OCI-LY1 (cell line): ENCODE data around the gene ACCSL.
A peak's percentile ranks its signal among the peaks of the same experiment; 100 is the strongest.

Experiments used
- H2AFZ ChIP-seq: fragments of 200-600 bp; sonication (generic), shearing (Covaris generic); 2 replicates; pipeline ENCODE4 v1.6.0; 2014; ENCODE audit warnings: antibody characterized with exemption, mild to moderate bottlenecking, low read length
- H3F3A ChIP-seq: fragments of 200-600 bp; sonication (generic), shearing (Covaris generic); 2 replicates; pipeline ENCODE4 v1.6.0; 2014; ENCODE audit warnings: mild to moderate bottlenecking, antibody characterized with exemption, low read length, moderate library complexity; ENCODE audit not compliant: insufficient read depth
- H3K27ac ChIP-seq: fragments of 200-600 bp; sonication (generic); 2 replicates; pipeline ENCODE4 v1.5.1; 2014; ENCODE audit warnings: low read length, mixed run types, mild to moderate bottlenecking, low read depth; ENCODE audit not compliant: poor library complexity, severe bottlenecking
- H3K27me3 ChIP-seq: fragments of 200-600 bp; sonication (generic); 2 replicates; pipeline ENCODE4 v1.6.0; 2014; ENCODE audit warnings: antibody characterized with exemption, mild to moderate bottlenecking, low read length, moderate library complexity; ENCODE audit not compliant: insufficient read depth
- H3K36me3 ChIP-seq: fragments of 200-600 bp; sonication (generic); 2 replicates; pipeline ENCODE4 v1.6.1; 2014; ENCODE audit warnings: mild to moderate bottlenecking, antibody characterized with exemption, low read length, moderate library complexity, mixed read lengths; ENCODE audit not compliant: insufficient read depth
- H3K4me1 ChIP-seq: fragments of 200-600 bp; sonication (generic); 2 replicates; pipeline ENCODE4 v1.5.1; 2014; ENCODE audit warnings: mild to moderate bottlenecking, low read length, moderate library complexity; ENCODE audit not compliant: insufficient read depth, severe bottlenecking
- H3K4me2 ChIP-seq: fragments of 200-600 bp; sonication (generic), shearing (Covaris generic); 2 replicates; pipeline ENCODE4 v1.6.1; 2014; ENCODE audit warnings: low read length
- H3K4me3 ChIP-seq: fragments of 200-600 bp; sonication (generic); 2 replicates; pipeline ENCODE4 v1.5.1; 2014; ENCODE audit warnings: low read length, low read depth, mild to moderate bottlenecking, mixed read lengths; ENCODE audit not compliant: poor library complexity, severe bottlenecking
- H3K79me2 ChIP-seq: fragments of 200-600 bp; shearing (Covaris generic); 2 replicates; pipeline ENCODE4 v1.6.1; 2016; ENCODE audit warnings: mixed run types, low read length, mixed read lengths; ENCODE audit not compliant: insufficient read depth
- H3K9ac ChIP-seq: fragments of 200-600 bp; sonication (generic), shearing (Covaris generic); 2 replicates; pipeline ENCODE4 v1.6.1; 2014; ENCODE audit warnings: mild to moderate bottlenecking, low read length, mixed read lengths
- H3K9me2 ChIP-seq: fragments of 200-600 bp; sonication (generic), shearing (Covaris generic); 2 replicates; pipeline ENCODE4 v1.6.1; 2014; ENCODE audit warnings: low read depth, mild to moderate bottlenecking, low read length, mixed read lengths
- H3K9me3 ChIP-seq: fragments of 200-600 bp; shearing (Covaris generic); 2 replicates; pipeline ENCODE4 v1.6.1; 2014; ENCODE audit warnings: low read length, mixed read lengths
- H4K20me1 ChIP-seq: fragments of 200-600 bp; sonication (generic), shearing (Covaris generic); 2 replicates; pipeline ENCODE4 v1.6.0; 2016; ENCODE audit warnings: mild to moderate bottlenecking, low read length; ENCODE audit not compliant: insufficient read depth
- CTCF ChIP-seq: fragments of 200-600 bp; sonication (generic), shearing (Covaris generic); IDR thresholded peaks from 2 replicates; pipeline ENCODE4 v1.5.1; 2017; ENCODE audit warnings: mild to moderate bottlenecking, antibody characterized with exemption, low read length, moderate library complexity, mixed read lengths
- EZH2 ChIP-seq: fragments of 200-600 bp; sonication (generic), shearing (Covaris generic); IDR thresholded peaks from 2 replicates; pipeline ENCODE4 v1.8.0; 2017; ENCODE audit warnings: borderline replicate concordance, mixed run types, mild to moderate bottlenecking, antibody characterized with exemption, low read length, moderate library complexity, mixed read lengths

Gene ACCSL

GRCh38 chr11:44067266-44067665 lies 19.5 kb downstream of the ACCSL start:
- Histone ChIP-seq H3K27ac (no peak overlapping the region), H4K20me1 (no peaks in the 10 kb centered on the region), H3F3A (no peaks in the 10 kb centered on the region), H3K9me2 (no peaks in the 10 kb centered on the region), H2AFZ (no peak overlapping the region), H3K27me3 (no peaks in the 10 kb centered on the region), H3K4me3 (no peak overlapping the region), H3K4me2 (peak overlapping the region; percentile 70; the same call in 1 of the 2 replicates), H3K9me3 (no peaks in the 10 kb centered on the region), H3K36me3 (no peaks in the 10 kb centered on the region), H3K79me2 (no peaks in the 10 kb centered on the region), H3K4me1 (peaks cover 20% of the 10 kb centered on the region), H3K9ac (no peak overlapping the region)
- TF ChIP-seq CTCF (no peak), EZH2 (no peak)

- H3F3A ChIP-seq, result no peaks in the 10 kb centered on the region
- TF ChIP-seq EZH2 (no peak), CTCF (no peak)
- H3K4me2 ChIP-seq, result no peak overlapping the region
- no peaks in the 10 kb centered on the region for H3K27me3 ChIP-seq
- no peak overlapping the region for H2AFZ ChIP-seq
- no peaks in the 10 kb centered on the region for H3K79me2 ChIP-seq
- H3K4me3 ChIP-seq, result no peak overlapping the region
- H3K4me1 ChIP-seq, result peaks cover 20% of the 10 kb centered on the region
- H3K9me3 ChIP-seq, result no peaks in the 10 kb centered on the region
- no peaks in the 10 kb centered on the region for H3K36me3 ChIP-seq
- H3K9ac ChIP-seq, result no peak overlapping the region
- H4K20me1 ChIP-seq, result no peaks in the 10 kb centered on the region
- no peaks in the 10 kb centered on the region for H3K9me2 ChIP-seq
- H3K27ac ChIP-seq, result no peak overlapping the region
Observed at GRCh38 chr11:44068180-44068579, 20.4 kb downstream of the ACCSL start.

- Histone ChIP-seq H3K9ac (no peak overlapping the region), H3K9me3 (no peaks in the 10 kb centered on the region), H3K27ac (no peak overlapping the region), H3K9me2 (no peaks in the 10 kb centered on the region), H4K20me1 (no peaks in the 10 kb centered on the region), H3K79me2 (no peaks in the 10 kb centered on the region), H3K4me3 (no peak overlapping the region), H2AFZ (no peak overlapping the region), H3K36me3 (no peaks in the 10 kb centered on the region), H3K4me2 (no peak overlapping the region), H3K4me1 (peaks cover 12% of the 10 kb centered on the region), H3K27me3 (no peaks in the 10 kb centered on the region), H3F3A (no peaks in the 10 kb centered on the region)
- TF ChIP-seq CTCF (no peak), EZH2 (no peak)
Observed at GRCh38 chr11:44071157-44071556, 23.4 kb downstream of the ACCSL start.
